Measurements from ENCODE around the gene ZNF609. TPM values are rescaled to one million over a fixed set of nuclear protein-coding genes. Genes with fewer than 3 reads are reported as not detected.

ZNF609 gene
- total RNA-seq, 2 donors from 2014 or later = 13.4 to 23.7 TPM

- H3K27me3 ChIP-seq = no peaks in the 10 kb centered on the region
- TF ChIP-seq, protein P1, sequence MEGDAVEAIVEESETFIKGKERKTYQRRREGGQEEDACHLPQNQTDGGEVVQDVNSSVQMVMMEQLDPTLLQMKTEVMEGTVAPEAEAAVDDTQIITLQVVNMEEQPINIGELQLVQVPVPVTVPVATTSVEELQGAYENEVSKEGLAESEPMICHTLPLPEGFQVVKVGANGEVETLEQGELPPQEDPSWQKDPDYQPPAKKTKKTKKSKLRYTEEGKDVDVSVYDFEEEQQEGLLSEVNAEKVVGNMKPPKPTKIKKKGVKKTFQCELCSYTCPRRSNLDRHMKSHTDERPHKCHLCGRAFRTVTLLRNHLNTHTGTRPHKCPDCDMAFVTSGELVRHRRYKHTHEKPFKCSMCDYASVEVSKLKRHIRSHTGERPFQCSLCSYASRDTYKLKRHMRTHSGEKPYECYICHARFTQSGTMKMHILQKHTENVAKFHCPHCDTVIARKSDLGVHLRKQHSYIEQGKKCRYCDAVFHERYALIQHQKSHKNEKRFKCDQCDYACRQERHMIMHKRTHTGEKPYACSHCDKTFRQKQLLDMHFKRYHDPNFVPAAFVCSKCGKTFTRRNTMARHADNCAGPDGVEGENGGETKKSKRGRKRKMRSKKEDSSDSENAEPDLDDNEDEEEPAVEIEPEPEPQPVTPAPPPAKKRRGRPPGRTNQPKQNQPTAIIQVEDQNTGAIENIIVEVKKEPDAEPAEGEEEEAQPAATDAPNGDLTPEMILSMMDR (IDR thresholded peaks at IDR 0.05) = no peak
- peaks cover 0 to 8% of the 10 kb centered on the region in 2 donors for H3K4me1 ChIP-seq
- H3K9me3 ChIP-seq = no peaks in the 10 kb centered on the region
- H3K4me3 ChIP-seq = no peak overlapping the region
- H3K27ac ChIP-seq = no peak overlapping the region
- H3K36me3 ChIP-seq = no peaks in the 10 kb centered on the region
- no peak for DNase-seq (ENCODE audit: low spot score)
Observed at GRCh38 chr15:64560501-64560900, 100.1 kb downstream of the ZNF609 start.

DNA sequence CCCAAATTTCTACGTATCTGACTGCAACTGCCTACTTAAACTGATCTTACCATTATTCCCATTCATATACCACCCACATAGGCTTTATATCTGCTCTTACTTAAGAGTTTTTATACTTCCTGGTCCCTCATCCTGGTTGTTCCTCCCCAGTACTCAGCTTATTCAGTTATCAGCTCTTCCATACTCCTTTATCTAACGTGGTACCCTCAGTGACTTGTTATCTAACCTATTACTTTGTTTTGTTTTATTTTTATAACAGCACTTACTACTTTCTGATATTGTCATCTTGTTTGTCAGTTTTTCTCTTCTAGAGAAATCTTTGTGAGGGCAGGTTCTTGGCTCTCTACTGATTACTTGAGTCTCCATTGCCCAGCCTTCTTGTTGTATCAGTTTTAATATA lies 100.6 kb downstream of the ZNF609 start:
- no peak overlapping the region for H3K4me3 ChIP-seq
- no peaks in the 10 kb centered on the region for H3K27me3 ChIP-seq
- H3K4me1 ChIP-seq = peaks cover 0 to 8% of the 10 kb centered on the region in 2 donors
- no peaks in the 10 kb centered on the region for H3K36me3 ChIP-seq
- no peak for DNase-seq (ENCODE audit: low spot score)
- TF ChIP-seq, protein P1 (IDR thresholded peaks at IDR 0.05) = no peak
- no peaks in the 10 kb centered on the region for H3K9me3 ChIP-seq
- H3K27ac ChIP-seq = no peak overlapping the region

GRCh38 chr15:64562003-64562640 lies 101.7 kb downstream of the ZNF609 start:
- no peak for DNase-seq (ENCODE audit: low spot score)
- no peaks in the 10 kb centered on the region for H3K36me3 ChIP-seq
- no peaks in the 10 kb centered on the region for H3K27me3 ChIP-seq
- no peaks in the 10 kb centered on the region for H3K9me3 ChIP-seq
- H3K4me1 ChIP-seq = peaks cover 0 to 8% of the 10 kb centered on the region in 2 donors
- no peak overlapping the region for H3K4me3 ChIP-seq
- H3K27ac ChIP-seq = no peak overlapping the region
- TF ChIP-seq, protein P1 (IDR thresholded peaks at IDR 0.05) = no peak

- no peaks in the 10 kb centered on the region for H3K4me1 ChIP-seq
- H3K36me3 ChIP-seq = no peaks in the 10 kb centered on the region
- DNase-seq (ENCODE audit: low spot score) = no peak
- H3K9me3 ChIP-seq = no peaks in the 10 kb centered on the region
- H3K27ac ChIP-seq = no peak overlapping the region
- no peaks in the 10 kb centered on the region for H3K27me3 ChIP-seq
- TF ChIP-seq, protein P1 (IDR thresholded peaks at IDR 0.05) = no peak
- no peak overlapping the region for H3K4me3 ChIP-seq
Observed at GRCh38 chr15:64566102-64566501, 105.7 kb downstream of the ZNF609 start.

GRCh38 chr15:64566629-64567427 lies 106.5 kb downstream of the ZNF609 start:
- no peaks in the 10 kb centered on the region for H3K27me3 ChIP-seq
- H3K4me1 ChIP-seq = no peaks in the 10 kb centered on the region
- H3K4me3 ChIP-seq = no peak overlapping the region
- TF ChIP-seq, protein P1 (IDR thresholded peaks at IDR 0.05) = no peak
- DNase-seq (ENCODE audit: low spot score) = no peak
- no peak overlapping the region for H3K27ac ChIP-seq
- H3K9me3 ChIP-seq = no peaks in the 10 kb centered on the region
- no peaks in the 10 kb centered on the region for H3K36me3 ChIP-seq
